ENCODE data around the gene RBPJ. TPM values are rescaled to one million over a fixed set of nuclear protein-coding genes. Genes with fewer than 3 reads are reported as not detected.

The RBPJ gene
- total RNA-seq, 2 experiments from 2014 or later, result 64.1 to 72.3 TPM

- intact Hi-C loops (cut with DNase I, micrococcal nuclease), result no loop called here
- ATAC-seq (ENCODE audit: poor library complexity) (no peak), DNase-seq (no peak)
- TF ChIP-seq CTCF (IDR thresholded peaks at IDR 0.05), result no peak
- H3K9me3 ChIP-seq (ENCODE audit: control insufficient read depth in 1 of 2, insufficient read depth in 1 of 2, low read length in 2 of 2), result no peaks in the 10 kb centered on the region
- CTCF ChIA-PET, result interaction anchor here (1.9 kb wide), 1 partner anchor 15 kb away, joined by 8 read pairs; no protein-coding TSS in a partner anchor
- H3K27me3 ChIP-seq (ENCODE audit: control insufficient read depth in 1 of 2, insufficient read depth in 2 of 2, low read length in 2 of 2), result no peaks in the 10 kb centered on the region
- no peak overlapping the region for H3K27ac Mint-ChIP-seq
- H3K27me3 Mint-ChIP-seq, result no peaks in the 10 kb centered on the region
- peaks cover 67% of the 10 kb centered on the region for H3K4me1 Mint-ChIP-seq (ENCODE audit: low read depth)
- H3K4me3 ChIP-seq (ENCODE audit: low read length), result no peak overlapping the region
- H3K4me3 Mint-ChIP-seq, result no peak overlapping the region
- H3K27ac ChIP-seq (ENCODE audit: low read depth in 1 of 2, low read length in 2 of 2), result no peak overlapping the region
- peaks cover 12% of the 10 kb centered on the region for H3K4me1 ChIP-seq (ENCODE audit: insufficient read depth, low read length)
- POLR2A ChIA-PET, result interaction anchor here (0.6 kb wide), 1 partner anchor 15 kb away, joined by 3 read pairs; no protein-coding TSS in a partner anchor
- peaks cover 23% of the 10 kb centered on the region for H3K36me3 Mint-ChIP-seq (ENCODE audit: low read depth)
- H3K9me3 Mint-ChIP-seq, result no peaks in the 10 kb centered on the region
- H3K36me3 ChIP-seq (ENCODE audit: insufficient read depth, low read length), result peaks cover 3% of the 10 kb centered on the region
Measured at GRCh38 chr4:26368685-26369084, 47.9 kb downstream of the RBPJ start.

DNA sequence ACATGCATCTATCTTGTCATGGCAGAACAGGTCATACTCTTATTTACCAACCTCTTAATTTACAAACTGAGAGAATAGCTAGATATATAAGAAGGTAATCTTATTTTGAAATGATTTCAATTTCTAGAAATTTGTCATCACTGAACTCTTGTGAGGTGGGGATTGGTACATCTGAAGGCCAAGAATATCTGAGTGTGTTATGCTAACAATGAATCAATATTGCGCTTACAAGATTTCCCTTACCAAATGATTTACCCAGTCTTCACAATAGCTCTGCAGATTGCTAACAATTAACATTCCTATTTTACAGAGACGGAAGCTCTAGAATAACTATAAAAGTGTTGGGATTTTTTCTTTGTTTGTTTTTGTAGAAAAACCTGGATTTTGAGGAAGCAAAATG lies 48.3 kb downstream of the RBPJ start:
- Mint-ChIP-seq H3K4me3 (no peak overlapping the region), H3K36me3 (ENCODE audit: low read depth) (peaks cover 22% of the 10 kb centered on the region), H3K27me3 (no peaks in the 10 kb centered on the region), H3K27ac (no peak overlapping the region), H3K4me1 (ENCODE audit: low read depth) (peaks cover 66% of the 10 kb centered on the region), H3K9me3 (no peaks in the 10 kb centered on the region)
- peaks cover 3% of the 10 kb centered on the region for H3K36me3 ChIP-seq (ENCODE audit: insufficient read depth, low read length)
- H3K4me3 ChIP-seq (ENCODE audit: low read length), result no peak overlapping the region
- DNase-seq, result no peak
- no peaks in the 10 kb centered on the region for H3K9me3 ChIP-seq (ENCODE audit: control insufficient read depth in 1 of 2, insufficient read depth in 1 of 2, low read length in 2 of 2)
- CTCF ChIA-PET, result interaction anchor here (1.9 kb wide), 1 partner anchor 15 kb away, joined by 8 read pairs; no protein-coding TSS in a partner anchor
- H3K27ac ChIP-seq (ENCODE audit: low read depth in 1 of 2, low read length in 2 of 2), result no peak overlapping the region
- ATAC-seq (ENCODE audit: poor library complexity), result no peak
- H3K27me3 ChIP-seq (ENCODE audit: control insufficient read depth in 1 of 2, insufficient read depth in 2 of 2, low read length in 2 of 2), result no peaks in the 10 kb centered on the region
- intact Hi-C loops (cut with DNase I, micrococcal nuclease), result no loop called here
- POLR2A ChIA-PET, result interaction anchor here (0.6 kb wide), 1 partner anchor 15 kb away, joined by 3 read pairs; no protein-coding TSS in a partner anchor
- TF ChIP-seq CTCF (IDR thresholded peaks at IDR 0.05), result no peak
- peaks cover 15% of the 10 kb centered on the region for H3K4me1 ChIP-seq (ENCODE audit: insufficient read depth, low read length)

DNA sequence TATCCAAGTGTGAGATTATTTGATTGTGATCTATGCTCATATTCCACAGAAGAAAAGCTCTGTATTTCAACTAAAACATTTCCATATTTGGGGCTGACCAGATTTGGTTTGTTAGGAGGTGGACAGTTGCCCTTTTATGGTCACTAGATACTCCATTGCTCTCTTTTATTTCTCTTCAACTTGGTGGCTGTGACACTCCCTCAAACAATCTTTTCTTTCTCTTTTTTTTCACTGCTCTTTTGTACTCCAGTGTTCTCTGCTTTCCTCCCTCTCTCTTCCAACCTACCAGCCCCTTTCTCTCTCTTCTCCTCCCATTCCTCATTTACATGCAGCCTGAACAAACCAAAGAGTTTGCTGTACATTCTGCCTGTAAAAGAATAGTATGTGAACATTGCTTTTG lies 48.8 kb downstream of the RBPJ start:
- TF ChIP-seq CTCF (IDR thresholded peaks at IDR 0.05), result no peak
- Histone ChIP-seq H3K4me3 (ENCODE audit: low read length) (no peak overlapping the region), H3K9me3 (ENCODE audit: control insufficient read depth in 1 of 2, insufficient read depth in 1 of 2, low read length in 2 of 2) (no peaks in the 10 kb centered on the region), H3K27ac (ENCODE audit: low read depth in 1 of 2, low read length in 2 of 2) (no peak overlapping the region), H3K36me3 (ENCODE audit: insufficient read depth, low read length) (peaks cover 3% of the 10 kb centered on the region), H3K27me3 (ENCODE audit: control insufficient read depth in 1 of 2, insufficient read depth in 2 of 2, low read length in 2 of 2) (no peaks in the 10 kb centered on the region), H3K4me1 (ENCODE audit: insufficient read depth, low read length) (peaks cover 15% of the 10 kb centered on the region)
- H3K9me3 Mint-ChIP-seq, result no peaks in the 10 kb centered on the region
- no peak overlapping the region for H3K4me3 Mint-ChIP-seq
- intact Hi-C loops (cut with DNase I, micrococcal nuclease), result no loop called here
- peaks cover 18% of the 10 kb centered on the region for H3K36me3 Mint-ChIP-seq (ENCODE audit: low read depth)
- CTCF ChIA-PET, result interaction anchor here (1.9 kb wide), 1 partner anchor 16 kb away, joined by 8 read pairs; no protein-coding TSS in a partner anchor
- DNase-seq (no peak), ATAC-seq (ENCODE audit: poor library complexity) (no peak)
- peaks cover 62% of the 10 kb centered on the region for H3K4me1 Mint-ChIP-seq (ENCODE audit: low read depth)
- no peak overlapping the region for H3K27ac Mint-ChIP-seq
- POLR2A ChIA-PET, result no interaction called here
- H3K27me3 Mint-ChIP-seq, result no peaks in the 10 kb centered on the region
